Measurements from ENCODE around the gene ALG6. TPM values are rescaled to one million over a fixed set of nuclear protein-coding genes. Genes with fewer than 3 reads are reported as not detected.

The ALG6 gene
- total and polyA plus RNA-seq, 2 experiments from 2014 or later, result 8.4 to 14.3 TPM

DNA sequence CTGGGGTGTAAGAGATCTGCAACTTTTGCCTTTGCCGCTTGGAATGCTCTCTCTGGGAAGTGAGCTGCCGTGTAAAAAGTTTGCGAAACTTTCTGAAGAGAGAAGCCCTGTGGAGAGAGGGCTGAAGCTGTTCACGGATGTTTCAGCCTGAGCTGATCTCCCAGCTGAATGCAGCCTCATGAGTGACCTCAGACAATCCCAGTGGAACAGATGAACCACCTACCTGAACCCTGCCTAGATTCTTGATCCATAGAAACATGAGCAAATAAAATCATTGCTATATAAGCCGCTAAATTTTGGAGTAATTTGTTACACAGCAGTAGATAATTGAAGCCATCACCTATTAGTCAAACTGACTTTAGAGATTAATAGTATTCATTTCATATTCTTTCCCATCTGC is 4.4 kb upstream of the ALG6 start:
- WGBS, 2 experiments (ENCODE audit: low coverage in 1 of 2, low lambda C conversion rate in 2 of 2, missing lambda C conversion rate in 2 of 2), result 71 to 81% methylated on average over 5 of the region's 5 CpGs
- Histone ChIP-seq H2AFZ (no peak overlapping the region), H3K9me2 (ENCODE audit: insufficient read depth) (no peaks in the 10 kb centered on the region), H3F3A (ENCODE audit: insufficient read depth) (no peaks in the 10 kb centered on the region; the same call in 1 of the 2 replicates), H3K36me3 (ENCODE audit: low read depth) (no peaks in the 10 kb centered on the region), H3K9me3 (ENCODE audit: low read depth) (no peaks in the 10 kb centered on the region), H4K20me1 (ENCODE audit: insufficient read depth) (no peaks in the 10 kb centered on the region), H3K27ac (no peak overlapping the region), H3K27me3 (replicated peaks; ENCODE audit: insufficient read depth) (no peaks in the 10 kb centered on the region; the same call in 1 of the 2 replicates), H3K79me2 (ENCODE audit: insufficient read depth) (no peaks in the 10 kb centered on the region), H3K9ac (no peak overlapping the region), H3K4me3 (no peak overlapping the region), H3K4me2 (ENCODE audit: unreplicated experiment) (no peak overlapping the region), H3K4me1 (ENCODE audit: insufficient read depth) (no peaks in the 10 kb centered on the region)
- no peak for TF ChIP-seq EZH2phosphoT487 (IDR thresholded peaks at IDR 0.05; ENCODE audit: insufficient read depth, low read depth)
- no peak for TF ChIP-seq EZH2 (IDR thresholded peaks at IDR 0.05; ENCODE audit: insufficient read depth, poor library complexity, severe bottlenecking)
- no peak for DNase-seq
- in situ Hi-C loops (cut with MboI), result no loop called here

DNA sequence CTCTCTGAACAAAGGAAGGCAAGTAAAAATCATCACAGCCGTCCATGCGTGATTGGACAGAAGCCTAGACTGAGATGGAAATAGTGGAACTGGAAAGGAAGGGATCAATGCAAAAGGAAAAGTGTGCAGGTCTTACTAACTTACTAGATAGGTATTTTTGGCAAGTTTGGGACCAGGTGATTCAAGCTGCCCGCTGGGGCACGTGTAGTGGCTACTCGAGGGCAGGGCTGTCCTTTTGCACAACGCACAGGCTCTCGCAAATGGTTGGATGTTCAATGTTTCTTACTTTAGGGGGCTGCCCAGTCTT is 566 bp upstream of the ALG6 start:
- Histone ChIP-seq H3K4me1 (ENCODE audit: insufficient read depth) (no peaks in the 10 kb centered on the region), H3K27me3 (replicated peaks; ENCODE audit: insufficient read depth) (no peaks in the 10 kb centered on the region), H2AFZ (peak overlapping the region; percentile 98), H3K4me3 (peak overlapping the region; percentile 91), H3K9me3 (ENCODE audit: low read depth) (no peaks in the 10 kb centered on the region), H3K27ac (no peak overlapping the region), H3K36me3 (ENCODE audit: low read depth) (no peaks in the 10 kb centered on the region), H3K9me2 (ENCODE audit: insufficient read depth) (no peaks in the 10 kb centered on the region), H3K79me2 (ENCODE audit: insufficient read depth) (no peaks in the 10 kb centered on the region), H3K4me2 (ENCODE audit: unreplicated experiment) (peak overlapping the region; percentile 35), H3K9ac (peak overlapping the region; percentile 77; the same call in 1 of the 2 replicates), H3F3A (ENCODE audit: insufficient read depth) (no peaks in the 10 kb centered on the region; the same call in 1 of the 2 replicates), H4K20me1 (ENCODE audit: insufficient read depth) (no peaks in the 10 kb centered on the region)
- no peak for DNase-seq
- WGBS, 2 experiments (ENCODE audit: low coverage in 1 of 2, low lambda C conversion rate in 2 of 2, missing lambda C conversion rate in 2 of 2), result 88 to 95% methylated on average over 7 of the region's 7 CpGs
- TF ChIP-seq EZH2 (IDR thresholded peaks at IDR 0.05; ENCODE audit: insufficient read depth, poor library complexity, severe bottlenecking) (no peak), EZH2phosphoT487 (IDR thresholded peaks at IDR 0.05; ENCODE audit: insufficient read depth, low read depth) (no peak)
- in situ Hi-C loops (cut with MboI), result no loop called here

DNA sequence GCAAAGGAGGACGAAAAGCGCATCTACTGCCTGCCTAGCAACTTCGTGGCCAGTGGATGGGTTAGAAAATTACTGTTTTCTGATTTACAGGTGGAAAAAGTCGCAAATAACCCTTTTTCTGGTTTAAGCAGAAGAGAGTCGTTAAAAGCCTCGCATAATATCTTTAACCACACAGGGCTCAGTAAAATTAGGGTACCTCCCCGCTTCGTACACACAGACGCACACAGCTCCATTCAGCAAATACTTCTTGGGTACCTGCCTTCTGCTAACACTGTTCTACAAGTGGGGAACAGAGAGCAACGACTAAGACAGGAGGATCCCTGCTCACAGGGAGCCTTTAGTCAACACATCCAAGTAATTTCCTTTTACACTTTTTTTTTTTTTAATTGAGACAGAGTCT is 704 bp downstream of the ALG6 start:
- Histone ChIP-seq H4K20me1 (ENCODE audit: insufficient read depth) (no peaks in the 10 kb centered on the region), H3K9me2 (ENCODE audit: insufficient read depth) (no peaks in the 10 kb centered on the region), H3K4me1 (ENCODE audit: insufficient read depth) (no peaks in the 10 kb centered on the region), H3K27me3 (replicated peaks; ENCODE audit: insufficient read depth) (no peaks in the 10 kb centered on the region), H2AFZ (peak overlapping the region; percentile 98), H3K79me2 (ENCODE audit: insufficient read depth) (no peaks in the 10 kb centered on the region), H3K27ac (no peak overlapping the region), H3K9me3 (ENCODE audit: low read depth) (no peaks in the 10 kb centered on the region), H3K36me3 (ENCODE audit: low read depth) (no peaks in the 10 kb centered on the region), H3K4me3 (peak overlapping the region; percentile 91), H3K9ac (peak overlapping the region; percentile 77), H3F3A (ENCODE audit: insufficient read depth) (no peaks in the 10 kb centered on the region; the same call in 1 of the 2 replicates), H3K4me2 (ENCODE audit: unreplicated experiment) (peak overlapping the region; percentile 77)
- TF ChIP-seq EZH2phosphoT487 (IDR thresholded peaks at IDR 0.05; ENCODE audit: insufficient read depth, low read depth), result no peak
- TF ChIP-seq EZH2 (IDR thresholded peaks at IDR 0.05; ENCODE audit: insufficient read depth, poor library complexity, severe bottlenecking), result no peak
- in situ Hi-C loops (cut with MboI), result no loop called here
- DNase-seq, result peak; percentile 25
- WGBS, 2 experiments (ENCODE audit: low coverage in 1 of 2, low lambda C conversion rate in 2 of 2, missing lambda C conversion rate in 2 of 2), result 1 to 3% methylated on average over 10 of the region's 10 CpGs

DNA sequence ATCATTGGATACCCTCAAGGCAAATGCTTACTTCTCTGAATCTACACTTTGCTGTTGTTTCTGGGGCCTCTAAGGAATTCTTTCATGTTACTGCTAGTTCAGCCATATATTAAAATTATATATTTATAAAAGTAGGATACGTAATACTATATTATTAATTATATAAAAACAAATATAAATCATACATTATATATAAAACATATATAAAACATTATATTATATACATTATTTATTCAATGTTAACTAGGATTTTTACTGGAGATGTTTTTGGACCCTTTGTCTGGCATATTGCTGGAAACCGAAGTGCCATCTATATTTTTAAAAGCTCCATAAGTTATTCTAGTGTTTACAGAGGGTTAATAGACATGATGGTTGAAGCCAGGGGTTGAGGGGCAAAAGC is 12.2 kb downstream of the ALG6 start:
- Histone ChIP-seq H3F3A (ENCODE audit: insufficient read depth) (no peaks in the 10 kb centered on the region), H3K27me3 (replicated peaks; ENCODE audit: insufficient read depth) (no peaks in the 10 kb centered on the region), H2AFZ (no peak overlapping the region), H3K27ac (no peak overlapping the region), H3K36me3 (ENCODE audit: low read depth) (no peaks in the 10 kb centered on the region), H3K4me3 (no peak overlapping the region), H3K9me3 (ENCODE audit: low read depth) (no peaks in the 10 kb centered on the region), H3K4me1 (ENCODE audit: insufficient read depth) (no peaks in the 10 kb centered on the region), H3K9ac (no peak overlapping the region), H3K79me2 (ENCODE audit: insufficient read depth) (no peaks in the 10 kb centered on the region), H3K9me2 (ENCODE audit: insufficient read depth) (no peaks in the 10 kb centered on the region), H3K4me2 (ENCODE audit: unreplicated experiment) (no peak overlapping the region), H4K20me1 (ENCODE audit: insufficient read depth) (no peaks in the 10 kb centered on the region)
- no peak for DNase-seq
- 95 to 98% methylated on average over 2 of the region's 2 CpGs for WGBS, 2 experiments (ENCODE audit: low coverage in 1 of 2, low lambda C conversion rate in 2 of 2, missing lambda C conversion rate in 2 of 2)
- in situ Hi-C loops (cut with MboI), result no loop called here
- no peak for TF ChIP-seq EZH2phosphoT487 (IDR thresholded peaks at IDR 0.05; ENCODE audit: insufficient read depth, low read depth)
- no peak for TF ChIP-seq EZH2 (IDR thresholded peaks at IDR 0.05; ENCODE audit: insufficient read depth, poor library complexity, severe bottlenecking)

DNA sequence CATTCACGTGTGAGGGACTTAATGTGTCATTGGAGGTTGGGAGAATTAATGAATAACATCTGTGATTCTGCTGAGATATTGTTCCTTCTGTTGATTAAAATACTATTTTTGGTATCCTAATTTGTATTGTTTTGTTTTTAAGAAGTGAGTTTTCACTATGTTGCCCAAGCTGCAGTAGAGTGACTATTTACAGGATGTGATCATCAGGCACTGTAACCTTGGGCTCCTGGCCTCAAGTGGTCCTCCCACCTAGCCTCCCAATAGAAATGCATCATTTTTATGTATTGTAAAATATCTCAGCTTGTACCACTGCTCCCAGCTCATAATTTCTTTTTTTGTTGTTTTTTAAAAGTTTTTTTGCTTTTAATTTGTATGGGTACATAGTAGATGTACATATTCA is 14.3 kb downstream of the ALG6 start:
- H4K20me1 ChIP-seq (ENCODE audit: insufficient read depth), result no peaks in the 10 kb centered on the region
- 53 to 56% methylated on average over 1 of the region's 1 CpG for WGBS, 2 experiments (ENCODE audit: low coverage in 1 of 2, low lambda C conversion rate in 2 of 2, missing lambda C conversion rate in 2 of 2)
- TF ChIP-seq EZH2phosphoT487 (IDR thresholded peaks at IDR 0.05; ENCODE audit: insufficient read depth, low read depth) (no peak), EZH2 (IDR thresholded peaks at IDR 0.05; ENCODE audit: insufficient read depth, poor library complexity, severe bottlenecking) (no peak)
- no peaks in the 10 kb centered on the region for H3K36me3 ChIP-seq (ENCODE audit: low read depth)
- H3K27me3 ChIP-seq (replicated peaks; ENCODE audit: insufficient read depth), result no peaks in the 10 kb centered on the region
- no peak overlapping the region for H3K4me2 ChIP-seq (ENCODE audit: unreplicated experiment)
- H3K27ac ChIP-seq, result no peak overlapping the region
- DNase-seq, result no peak
- no peaks in the 10 kb centered on the region for H3K79me2 ChIP-seq (ENCODE audit: insufficient read depth)
- no peaks in the 10 kb centered on the region for H3F3A ChIP-seq (ENCODE audit: insufficient read depth)
- H2AFZ ChIP-seq, result no peak overlapping the region
- no peak overlapping the region for H3K9ac ChIP-seq
- no peaks in the 10 kb centered on the region for H3K4me1 ChIP-seq (ENCODE audit: insufficient read depth)
- in situ Hi-C loops (cut with MboI), result no loop called here
- H3K4me3 ChIP-seq, result no peak overlapping the region
- H3K9me3 ChIP-seq (ENCODE audit: low read depth), result no peaks in the 10 kb centered on the region
- H3K9me2 ChIP-seq (ENCODE audit: insufficient read depth), result no peaks in the 10 kb centered on the region
